Femur (tissue), 1 donor: ENCODE measurements around the gene SIGLEC12.
"Not testable (repeated sequence)": the region's sequence is repeated elsewhere in the genome, so short reads cannot be mapped to it uniquely, and the experiment has no call there.

Experiments
- DNase-seq: peaks from one replicate; pipeline ENCODE4 v3.0.0-alpha.2; 2017

The SIGLEC12 gene

GRCh38 chr19:51457351-51458013 is 44.1 kb downstream of the SIGLEC12 start:
- no peak for DNase-seq

- no peak for DNase-seq
These were observed 44.9 kb downstream of the SIGLEC12 start for GRCh38 chr19:51456541-51457290.

DNA sequence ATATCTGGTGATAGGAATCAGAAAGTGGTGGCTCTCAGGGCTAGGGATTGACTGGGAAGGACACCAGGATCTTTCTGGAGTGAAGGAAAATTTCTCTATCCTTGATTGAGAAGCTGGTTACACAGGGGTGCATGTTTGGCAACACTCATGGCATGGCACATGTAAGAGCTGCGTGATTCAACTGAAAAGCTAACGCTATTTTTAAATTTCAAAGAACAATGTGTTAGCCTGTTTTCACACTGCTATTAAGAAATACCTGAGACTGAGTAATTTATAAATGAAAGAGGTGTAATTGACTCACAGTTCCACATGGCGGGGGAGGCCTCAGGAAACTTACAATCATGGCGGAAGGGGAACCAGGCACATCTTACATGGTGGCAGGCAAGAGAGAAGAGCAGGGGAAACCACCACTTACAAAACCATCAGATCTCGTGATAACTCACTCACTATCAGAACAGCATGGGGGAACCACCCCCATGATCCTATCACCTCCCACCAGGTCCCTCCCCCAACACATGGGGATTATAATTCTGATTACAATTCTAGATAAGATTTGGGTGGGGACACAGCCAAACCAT is 50.8 kb downstream of the SIGLEC12 start:
- no peak for DNase-seq

GRCh38 chr19:51448411-51449016 is 53.1 kb downstream of the SIGLEC12 start:
- DNase-seq = no peak

- no peak for DNase-seq
These were observed 53.6 kb downstream of the SIGLEC12 start for GRCh38 chr19:51448011-51448410.

GRCh38 chr19:51447510-51447909 is 54.1 kb downstream of the SIGLEC12 start:
- not testable (repeated sequence) for DNase-seq

GRCh38 chr19:51441410-51442390 is 59.9 kb downstream of the SIGLEC12 start:
- DNase-seq = no peak
